ENCODE results near the gene ZNF581.
A peak's percentile ranks its signal among the peaks of the same experiment; 100 is the strongest.

The ZNF581 gene

GRCh38 chr19:55643003-55643886, at the start of gene ZNF581:
ZNF581 (plus strand) TSS chr19:55643649; CDS start chr19:55644572, 923 bp downstream.
- peak; percentile 63 for DNase-seq (ENCODE audit: low read depth)

DNA sequence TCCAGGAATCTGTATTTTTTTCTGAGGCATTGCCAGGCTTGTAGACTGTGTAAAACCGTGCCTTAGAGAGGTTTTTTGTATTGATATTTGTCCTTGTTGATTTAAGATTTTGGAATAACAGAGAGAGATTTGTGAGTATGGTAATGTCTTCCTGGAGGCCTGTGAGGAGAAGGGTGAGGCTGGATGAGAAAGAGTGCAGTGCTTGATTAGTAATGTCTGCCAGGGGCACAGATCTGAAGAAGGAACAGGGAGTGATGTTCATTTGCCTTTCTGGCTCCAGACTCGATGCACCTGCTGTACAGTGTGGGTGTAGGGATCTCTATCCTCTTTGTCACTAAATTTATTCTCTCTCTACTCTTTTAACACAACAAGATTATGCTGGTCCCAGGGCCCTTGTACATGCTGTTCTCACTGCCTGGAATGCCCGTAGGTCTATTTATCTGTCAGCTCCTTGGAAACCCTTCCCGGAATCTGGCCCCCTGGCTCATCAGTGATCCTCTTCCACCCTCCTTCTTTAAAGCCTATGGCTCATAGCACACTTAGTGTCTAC, 48.4 kb upstream of the ZNF581 start:
- no peak for DNase-seq (ENCODE audit: low read depth)

GRCh38 chr19:55596304-55596703, 47.1 kb upstream of the ZNF581 start:
- no peak for DNase-seq (ENCODE audit: low read depth)

- no peak for DNase-seq (ENCODE audit: low read depth)
These were observed 45.9 kb upstream of the ZNF581 start for GRCh38 chr19:55597501-55597921.

GRCh38 chr19:55598034-55598433, 45.4 kb upstream of the ZNF581 start:
- DNase-seq (ENCODE audit: low read depth) = no peak

GRCh38 chr19:55598719-55599467, 44.6 kb upstream of the ZNF581 start:
- DNase-seq (ENCODE audit: low read depth) = peak; percentile 85

- peak; percentile 96 for DNase-seq (ENCODE audit: low read depth)
These were observed 44.0 kb upstream of the ZNF581 start, which contains the start of gene FIZ1 for GRCh38 chr19:55599468-55599841. FIZ1 (minus strand) TSS chr19:55599517; CDS start chr19:55597865, 1,652 bp downstream.

GRCh38 chr19:55599842-55600661, 43.4 kb upstream of the ZNF581 start, which contains the start of gene ZNF524:
ZNF524 (plus strand) TSS chr19:55600288; CDS start chr19:55602113, 1,825 bp downstream.
- peak; percentile 76 for DNase-seq (ENCODE audit: low read depth)

DNA sequence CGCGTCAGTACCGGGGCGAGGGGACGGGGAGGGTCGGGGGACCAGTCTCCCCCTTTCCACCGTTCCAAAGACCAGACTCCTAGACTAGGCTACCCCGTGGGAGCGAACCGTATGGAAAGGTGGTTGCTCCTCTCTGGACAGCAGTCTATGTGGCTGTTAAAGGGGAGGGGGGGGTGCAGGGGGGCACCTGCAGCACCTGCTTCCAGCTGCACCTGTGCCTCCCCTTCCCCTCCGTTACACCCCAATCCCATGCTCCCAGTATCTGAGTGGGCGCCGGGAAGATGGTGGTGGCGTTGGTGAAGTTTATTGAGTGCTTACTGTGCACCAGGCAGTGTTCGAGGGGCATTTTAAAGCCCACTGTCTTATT, 42.8 kb upstream of the ZNF581 start:
- DNase-seq (ENCODE audit: low read depth) = no peak

GRCh38 chr19:55601084-55601483, 42.4 kb upstream of the ZNF581 start:
- no peak for DNase-seq (ENCODE audit: low read depth)

GRCh38 chr19:55602104-55603001, 41.1 kb upstream of the ZNF581 start:
- DNase-seq (ENCODE audit: low read depth) = no peak

GRCh38 chr19:55603115-55603514, 40.3 kb upstream of the ZNF581 start:
- DNase-seq (ENCODE audit: low read depth) = no peak

- DNase-seq (ENCODE audit: low read depth) = no peak
These were observed 39.7 kb upstream of the ZNF581 start for GRCh38 chr19:55603581-55604292.

DNA sequence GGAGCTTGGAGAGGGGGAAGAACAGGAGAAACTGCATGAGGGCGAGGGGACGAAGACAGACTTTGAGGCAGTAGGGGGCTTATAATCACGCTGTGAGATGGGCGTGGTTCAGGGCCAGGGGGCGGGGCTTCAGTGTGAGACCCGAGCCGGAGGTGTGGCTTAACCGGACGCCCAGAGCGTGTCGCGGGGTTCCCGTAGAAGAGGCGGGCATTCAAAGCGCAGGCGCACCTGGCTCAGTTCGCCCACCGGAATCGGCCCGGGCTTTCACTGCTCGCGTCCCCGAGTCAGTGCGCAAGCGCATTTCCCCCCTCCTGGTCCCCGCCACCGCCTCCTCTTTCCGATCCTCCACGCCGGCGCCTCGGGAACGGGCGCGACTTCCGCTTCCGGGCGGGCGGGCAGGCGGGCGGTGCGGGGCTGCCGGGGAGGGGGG, 38.2 kb upstream of the ZNF581 start:
- peak; percentile 97 for DNase-seq (ENCODE audit: low read depth)

DNA sequence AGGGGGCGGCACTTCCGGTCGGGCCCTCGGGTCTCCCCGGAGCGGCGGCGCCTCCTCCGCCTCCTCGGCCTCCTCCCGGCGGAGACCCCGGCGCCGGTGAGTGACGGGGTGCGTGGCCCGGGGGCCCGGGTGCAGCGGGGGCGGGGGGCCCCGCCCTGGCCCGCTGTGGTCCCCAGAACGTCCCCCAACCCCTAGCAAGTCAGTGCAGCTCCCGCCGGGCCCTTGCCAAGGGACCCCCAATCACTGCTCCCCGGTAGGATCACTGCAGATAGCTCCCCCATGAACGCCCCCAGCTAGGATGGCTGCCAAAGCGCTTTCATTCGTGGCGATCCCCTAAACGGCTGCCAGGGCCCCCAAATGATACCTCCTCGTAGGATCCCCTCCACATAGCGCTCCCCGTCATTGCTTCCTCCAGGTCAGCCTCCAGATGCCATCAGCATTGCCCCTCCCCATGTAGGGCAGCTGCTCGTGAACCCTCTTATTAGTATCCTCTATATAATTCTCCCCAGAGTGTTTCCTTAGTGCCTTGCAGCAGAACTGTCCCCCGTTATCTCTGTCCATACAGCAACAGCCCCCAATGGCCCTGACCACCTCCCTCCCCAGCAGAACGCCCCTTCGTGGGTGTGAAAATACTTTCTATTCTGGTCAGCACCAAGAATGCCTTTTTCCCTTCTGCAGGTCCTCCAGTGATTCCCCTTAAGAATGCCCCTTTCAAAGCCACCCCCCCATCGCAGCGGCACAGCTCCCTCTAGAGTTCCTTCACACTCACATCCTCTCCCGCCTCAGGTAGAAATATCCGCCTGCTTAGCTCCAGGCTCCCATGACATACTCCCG, 37.6 kb upstream of the ZNF581 start, which contains the start of gene ZNF865:
Gene ZNF865 (plus strand): TSS at position 11 of the 834 bp plus-strand sequence. CDS start 7,972 bp downstream, outside the sequence.
- DNase-seq (ENCODE audit: low read depth) = peak; percentile 53

DNA sequence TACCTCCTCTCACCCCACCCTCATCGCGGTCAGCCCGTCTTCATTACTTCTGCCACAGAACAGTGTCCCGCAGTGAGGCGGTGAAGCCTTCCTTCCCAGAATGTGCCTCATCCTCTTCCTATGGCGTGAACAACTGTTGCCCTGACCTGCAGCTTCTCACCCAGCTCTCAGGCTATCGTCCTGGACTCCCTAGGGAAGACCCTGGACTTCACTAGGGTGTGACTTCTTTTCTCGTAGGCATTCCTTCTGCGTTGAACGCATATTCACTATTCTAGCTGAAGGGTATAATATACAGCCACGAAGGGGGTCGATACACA, 37.0 kb upstream of the ZNF581 start:
- no peak for DNase-seq (ENCODE audit: low read depth)

GRCh38 chr19:55606817-55607216, 36.6 kb upstream of the ZNF581 start:
- DNase-seq (ENCODE audit: low read depth) = no peak

GRCh38 chr19:55609326-55609725, 34.1 kb upstream of the ZNF581 start:
- DNase-seq (ENCODE audit: low read depth) = no peak
